Measurements from ENCODE around the gene SLC39A5.

SLC39A5 gene

GRCh38 chr12:56216461-56216860, 13.4 kb upstream of the SLC39A5 start:
- DNase-seq = no peak

GRCh38 chr12:56219840-56220239, 10.0 kb upstream of the SLC39A5 start:
- DNase-seq = no peak

DNA sequence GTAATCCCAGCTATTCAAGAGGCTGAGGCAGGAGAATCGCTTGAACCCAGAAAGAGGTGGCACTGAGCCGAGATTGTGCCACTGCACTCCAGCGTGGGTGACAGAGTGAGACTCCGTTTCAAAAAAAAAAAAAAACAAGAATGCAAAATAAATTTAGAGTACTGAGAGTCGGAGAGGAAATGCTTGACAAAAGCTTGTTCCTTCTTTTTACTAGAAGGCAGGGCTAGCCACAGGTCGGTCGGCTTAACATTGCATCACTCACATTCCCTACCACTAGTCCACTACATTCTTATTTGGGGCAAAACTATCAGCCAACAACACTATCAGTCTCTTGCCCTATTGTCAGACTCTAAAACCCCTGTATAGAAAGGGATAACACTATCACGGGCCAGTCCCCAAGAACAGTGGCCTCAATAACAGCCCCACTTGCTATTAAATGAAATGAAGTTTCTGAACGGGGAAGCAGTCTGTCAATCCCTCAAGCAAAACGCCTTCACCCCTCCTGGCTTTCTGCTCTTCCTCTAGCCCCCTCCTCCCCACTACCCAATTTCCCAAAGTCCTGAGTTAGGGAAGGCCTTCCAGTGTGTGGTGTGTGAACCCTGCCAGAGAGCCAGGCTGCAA, 9.1 kb upstream of the SLC39A5 start:
- DNase-seq = no peak

DNA sequence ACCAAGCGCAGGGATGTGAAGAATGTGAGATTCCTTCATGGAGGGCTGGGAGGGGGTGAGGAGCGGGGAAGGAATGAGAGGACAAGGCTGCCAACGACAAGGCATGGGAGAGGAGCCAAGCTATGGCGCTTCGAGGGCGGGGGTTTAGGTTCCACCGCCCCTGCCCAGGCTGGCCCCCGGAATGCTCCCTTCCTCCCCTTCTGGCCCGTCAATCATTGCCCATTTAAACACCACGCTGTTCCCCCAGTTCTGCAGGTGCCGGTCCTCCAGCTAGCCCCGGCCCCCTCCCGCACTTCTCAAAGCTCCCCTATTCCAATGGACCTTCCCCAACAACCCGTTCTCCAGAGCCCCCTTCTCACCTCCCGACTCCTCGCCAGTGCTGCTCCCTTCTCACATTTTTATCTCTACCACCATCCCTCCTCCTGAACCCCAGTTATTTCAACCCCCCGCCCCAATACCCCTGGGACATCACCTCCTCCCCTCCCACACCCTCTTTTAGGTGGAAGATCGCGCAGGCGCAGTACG, 8.6 kb upstream of the SLC39A5 start:
- no peak for DNase-seq

DNA sequence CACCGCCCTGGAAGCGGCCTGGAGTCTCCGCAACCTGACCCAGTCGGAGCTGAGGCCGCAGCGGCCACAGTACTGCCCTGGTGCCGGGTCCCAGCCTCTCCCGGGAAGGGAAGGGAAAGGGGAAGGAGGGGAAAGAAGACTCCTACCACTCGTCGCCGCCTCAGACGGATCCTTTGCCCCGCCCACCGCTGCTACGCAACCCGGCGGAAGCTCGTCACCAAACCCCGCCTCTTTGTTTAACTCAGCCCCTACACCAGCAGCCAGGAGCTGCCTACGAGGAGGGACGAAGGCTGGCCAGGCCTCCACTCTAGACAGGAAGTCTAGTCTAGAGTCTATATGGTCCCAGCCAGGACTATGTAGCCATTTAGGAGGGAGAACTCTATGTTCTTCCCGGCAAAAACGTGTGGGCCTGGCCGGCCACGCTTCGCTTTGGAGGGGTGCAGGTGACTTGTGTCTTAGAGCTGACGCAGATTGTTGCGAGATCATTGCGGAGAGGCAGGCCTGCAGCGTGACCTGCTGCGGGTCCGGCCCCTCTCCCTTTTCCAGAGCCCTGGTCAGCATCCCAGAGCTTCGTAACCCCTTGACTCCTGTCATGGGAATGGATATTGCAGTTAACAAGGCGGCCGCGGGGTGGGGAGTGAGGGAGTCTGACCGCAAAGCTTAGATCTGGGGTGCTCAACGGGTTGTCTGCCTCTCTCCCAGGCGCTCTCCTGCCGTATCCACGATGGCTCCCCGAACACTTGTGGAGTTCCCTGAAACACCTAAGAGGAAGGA, 7.9 kb upstream of the SLC39A5 start, which contains the start of gene RNF41:
Gene RNF41, minus strand, starts transcription at position 166 of the 774 bp plus-strand sequence. CDS start 7,875 bp downstream, outside the sequence.
- peak; percentile 97 for DNase-seq

DNA sequence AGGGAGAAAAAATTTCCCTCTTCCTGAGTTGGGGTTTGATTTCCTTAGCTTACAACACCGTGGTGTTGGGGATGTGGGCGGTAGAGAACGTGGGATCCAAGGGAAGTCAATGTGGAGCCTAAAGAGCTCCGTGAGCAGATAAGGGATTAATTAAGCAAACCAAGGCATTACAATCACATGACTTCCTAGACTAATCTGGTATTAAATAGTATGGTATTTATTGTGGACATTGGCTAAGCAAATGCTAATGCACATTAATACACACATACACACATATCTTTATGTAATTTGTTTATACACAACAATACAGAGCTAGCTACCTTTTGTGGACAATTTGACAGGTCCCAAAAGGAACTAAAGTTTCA, 7.3 kb upstream of the SLC39A5 start:
- peak; percentile 28 for DNase-seq

- DNase-seq = no peak
Observed at GRCh38 chr12:56223571-56224101, 6.2 kb upstream of the SLC39A5 start.

- DNase-seq = peak; percentile 98
Observed at GRCh38 chr12:56224102-56224701, 5.6 kb upstream of the SLC39A5 start, which contains the start of gene NABP2. TSS of gene NABP2 (plus strand) at chr12:56224342. CDS start at chr12:56224857, 515 bp downstream.

- no peak for DNase-seq
Observed at GRCh38 chr12:56224954-56225353, 4.9 kb upstream of the SLC39A5 start.

DNA sequence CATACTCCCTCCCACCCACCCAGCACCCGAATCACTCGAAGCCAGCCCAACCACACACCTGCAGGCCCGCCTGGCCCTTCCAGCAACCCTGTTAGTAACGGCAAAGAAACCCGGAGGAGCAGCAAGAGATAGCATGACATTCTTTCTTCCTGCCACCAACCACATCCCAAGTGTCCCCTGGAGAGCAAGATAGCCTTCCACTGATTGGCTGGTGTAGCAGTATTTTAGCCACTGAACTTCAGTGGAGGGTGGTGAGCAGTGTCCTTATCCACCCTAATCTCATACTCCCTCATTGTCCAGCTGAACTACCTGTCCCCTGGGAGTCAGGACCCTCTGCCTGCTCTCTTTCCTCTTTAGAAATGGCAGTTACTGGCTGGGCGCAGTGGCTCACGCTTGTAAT, 769 bp upstream of the SLC39A5 start:
- DNase-seq = no peak

DNA sequence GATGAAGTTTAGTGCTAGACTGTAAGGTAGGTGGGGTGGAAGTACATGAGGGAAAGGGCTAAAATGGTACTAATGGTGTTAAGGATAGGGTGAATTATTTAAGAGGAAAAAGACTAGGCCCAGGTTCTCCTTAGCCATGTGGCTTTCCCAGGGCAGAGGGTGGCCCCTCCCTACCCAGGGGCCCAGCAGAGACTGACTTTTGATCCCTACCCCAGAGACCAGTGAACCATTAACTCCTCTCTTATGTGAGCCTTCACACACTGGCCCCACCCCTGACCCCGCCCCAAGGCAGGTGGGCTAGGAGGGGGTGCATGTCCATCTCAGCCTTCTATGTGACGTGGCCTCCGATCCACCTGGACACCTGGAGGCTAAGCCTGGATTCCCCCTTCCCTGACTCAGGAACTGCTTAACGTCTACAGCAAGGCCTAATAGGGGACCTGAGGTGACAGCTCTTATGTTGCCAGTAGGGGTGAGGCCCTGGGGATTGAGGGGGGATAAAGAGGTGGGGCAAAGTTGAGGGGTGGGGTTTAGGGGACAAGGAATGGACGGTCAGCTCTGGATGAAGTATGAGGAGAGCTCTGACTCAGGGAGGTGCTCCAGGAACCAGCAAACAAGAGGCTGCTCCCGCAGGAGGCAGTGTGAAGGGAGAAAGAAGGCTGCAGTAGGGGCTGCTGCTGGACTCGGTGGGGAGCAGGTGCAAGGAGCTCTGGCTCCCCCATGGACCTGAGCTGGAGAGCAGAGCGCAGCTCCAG, 757 bp downstream of the SLC39A5 start:
- DNase-seq = no peak

- no peak for DNase-seq
Observed at GRCh38 chr12:56231184-56231582, 1.3 kb downstream of the SLC39A5 start.

DNA sequence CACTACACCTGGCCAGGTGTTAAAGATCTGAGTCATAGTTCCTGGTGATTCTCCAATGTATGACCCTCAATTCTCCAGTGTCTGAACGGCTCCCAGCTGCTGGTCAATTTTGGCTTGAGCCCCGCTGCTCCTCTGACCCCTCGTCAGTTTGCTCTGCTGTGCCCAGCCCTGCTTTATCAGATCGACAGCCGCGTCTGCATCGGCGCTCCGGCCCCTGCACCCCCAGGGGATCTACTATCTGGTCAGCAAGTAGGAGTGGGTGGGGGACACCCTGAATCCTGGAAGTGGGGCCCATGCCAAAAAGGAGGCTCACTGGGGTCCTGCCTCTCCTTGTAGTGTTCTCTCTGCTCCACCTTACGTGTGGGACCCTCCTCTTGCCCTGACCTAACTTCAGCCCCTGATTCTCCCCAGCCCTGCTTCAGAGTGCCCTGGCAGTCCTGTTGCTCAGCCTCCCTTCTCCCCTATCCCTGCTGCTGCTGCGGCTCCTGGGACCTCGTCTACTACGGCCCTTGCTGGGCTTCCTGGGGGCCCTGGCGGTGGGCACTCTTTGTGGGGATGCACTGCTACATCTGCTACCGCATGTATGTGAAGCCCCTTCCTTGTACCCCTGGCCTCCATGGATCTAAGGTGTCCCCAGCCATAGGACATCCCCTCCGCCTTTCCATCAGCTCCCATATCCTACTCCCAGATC, 5.0 kb downstream of the SLC39A5 start:
- DNase-seq = no peak

- DNase-seq = no peak
Observed at GRCh38 chr12:56236091-56236490, 6.2 kb downstream of the SLC39A5 start.

- no peak for DNase-seq
Observed at GRCh38 chr12:56236985-56237384, 7.1 kb downstream of the SLC39A5 start.

- no peak for DNase-seq
Observed at GRCh38 chr12:56237552-56237951, 7.7 kb downstream of the SLC39A5 start.

- DNase-seq = no peak
Observed at GRCh38 chr12:56241424-56242303, 11.8 kb downstream of the SLC39A5 start.

- DNase-seq = no peak
Observed at GRCh38 chr12:56242986-56243385, 13.1 kb downstream of the SLC39A5 start.

DNA sequence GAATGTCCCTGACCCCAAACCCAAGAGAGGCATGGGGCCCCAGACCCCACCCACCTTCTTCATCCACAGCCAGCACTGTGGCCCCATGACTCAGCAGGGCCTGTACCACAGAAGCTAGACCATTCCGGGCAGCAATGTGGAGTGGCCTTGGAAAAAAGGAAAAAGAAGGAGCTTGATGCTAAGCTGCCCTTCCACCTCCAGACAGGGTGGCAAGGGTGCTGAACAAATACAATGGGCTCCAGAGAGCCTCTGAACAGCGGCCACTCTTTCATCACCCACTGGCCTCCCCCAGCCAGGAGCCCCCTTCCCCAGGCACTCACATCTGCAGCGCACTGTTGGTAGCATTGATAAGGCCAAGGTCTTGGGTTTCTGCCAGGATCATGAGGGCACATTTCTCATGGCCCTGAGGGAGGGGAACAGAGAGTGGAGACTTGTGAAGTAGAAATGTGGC, 13.9 kb downstream of the SLC39A5 start:
- DNase-seq = no peak

DNA sequence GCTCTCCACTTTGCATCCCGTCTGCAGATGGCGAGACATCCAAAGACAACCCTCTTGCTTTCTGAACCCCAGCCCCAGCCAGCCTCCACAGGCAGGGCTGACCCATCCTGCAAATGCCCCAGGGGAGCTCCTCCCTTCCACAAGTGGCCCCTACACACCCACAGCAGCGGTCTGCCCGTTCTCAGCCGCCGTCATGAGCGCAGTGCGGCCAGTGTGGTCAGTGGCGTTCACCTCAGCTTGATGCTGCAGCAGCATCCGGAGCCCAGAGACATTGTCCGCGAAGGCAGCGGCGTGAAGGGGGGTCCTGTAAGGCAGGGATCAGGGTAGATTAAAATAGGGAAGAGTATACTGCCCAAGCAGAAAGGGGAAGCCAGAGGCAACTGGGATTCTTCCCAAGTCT, 14.6 kb downstream of the SLC39A5 start:
- no peak for DNase-seq

GRCh38 chr12:56247923-56248322, 18.1 kb downstream of the SLC39A5 start:
- DNase-seq = no peak
